Measurements from ENCODE around the gene CEP76. TPM values are rescaled to one million over a fixed set of nuclear protein-coding genes. Genes with fewer than 3 reads are reported as not detected.

Gene CEP76
- total and polyA plus RNA-seq, 2 donors (not counting 3 experiments of a cell fraction or from before 2014, with no cell fraction given), result 5.8 to 8.6 TPM

- Histone ChIP-seq H3K4me2 (ENCODE audit: insufficient read depth, low read length) (no peak overlapping the region), H3K36me3 (ENCODE audit: control insufficient read depth in 2 of 2, extremely low read depth in 1 of 2, insufficient read depth in 2 of 2, low read length in 2 of 2) (peaks cover 0 to 3% of the 10 kb centered on the region in 2 experiments), H3K27me3 (ENCODE audit: control insufficient read depth in 2 of 2, insufficient read depth in 2 of 2, low read length in 2 of 2) (no peaks in the 10 kb centered on the region), H2AFZ (ENCODE audit: low read depth, low read length) (no peak overlapping the region), H3K4me1 (ENCODE audit: control insufficient read depth, extremely low read depth, insufficient read depth, low read length) (peaks cover 19% of the 10 kb centered on the region), H3K79me2 (ENCODE audit: control insufficient read depth, insufficient read depth, low read length) (peaks cover 31% of the 10 kb centered on the region), H3K27ac (ENCODE audit: insufficient read depth, low read depth, low read length) (no peak overlapping the region), H3K9me1 (replicated peaks; ENCODE audit: control insufficient read depth, extremely low read depth, insufficient read depth, low read length) (no peaks in the 10 kb centered on the region), H3K4me3 (replicated peaks in 1 of 3; ENCODE audit: insufficient read depth in 1 of 3, low read depth in 1 of 3, low read length in 3 of 3) (no peak overlapping the region), H3K9ac (replicated peaks; ENCODE audit: extremely low read depth, insufficient read depth, low read length) (no peak overlapping the region), H3K9me3 (replicated peaks; ENCODE audit: control insufficient read depth, insufficient read depth, low read length) (no peaks in the 10 kb centered on the region), H4K20me1 (replicated peaks; ENCODE audit: control insufficient read depth, extremely low read depth, insufficient read depth, low read length) (no peaks in the 10 kb centered on the region)
- intact Hi-C loops (cut with micrococcal nuclease), result no loop called here
- ChIA-PET CTCF (no interaction called here), POLR2A (no interaction called here)
- FAIRE-seq (no peak), DNase-seq (ENCODE audit: low read depth, low spot score) (no peak)
- no TSS peak for BruUV-seq (replicated peaks)
- dilution Hi-C loops (cut with MboI; ENCODE audit: extremely low pct_ligation_motif_present, low sequenced_read_pairs), result no loop called here
- TF ChIP-seq MYC (IDR thresholded peaks at IDR 0.05; ENCODE audit: low read depth, low read length), result no peak
- TF ChIP-seq JUN (IDR thresholded peaks at IDR 0.05; ENCODE audit: borderline replicate concordance, insufficient read depth, insufficient read length, low read depth), result no peak
- TF ChIP-seq GATA2 (IDR thresholded peaks at IDR 0.05; ENCODE audit: insufficient read depth, insufficient read length, low read depth, low read length), result no peak
- no peak for TF ChIP-seq MAX (IDR thresholded peaks at IDR 0.05; ENCODE audit: insufficient read depth, insufficient read length)
- no peak for TF ChIP-seq CTCF (IDR thresholded peaks at IDR 0.05; ENCODE audit: extremely low read depth in 1 of 2, insufficient read depth in 1 of 2, low read depth in 1 of 2, low read length in 2 of 2)
- no peak for TF ChIP-seq FOS (IDR thresholded peaks at IDR 0.05; ENCODE audit: borderline replicate concordance, insufficient read depth, low read length)
- no peak for TF ChIP-seq EZH2 (IDR thresholded peaks at IDR 0.05; ENCODE audit: borderline replicate concordance, low read depth, low read length, severe bottlenecking)
- no peak for TF ChIP-seq POLR2A (IDR thresholded peaks at IDR 0.05; ENCODE audit: low read depth, low read length)
- no peak for TF ChIP-seq POLR2AphosphoS5 (IDR thresholded peaks at IDR 0.05; ENCODE audit: insufficient read depth, low read depth, low read length)
Observed at GRCh38 chr18:12699747-12700146, 2.8 kb downstream of the CEP76 start.

All from endothelial cell of umbilical vein (primary cell).